Activated naive CD8-positive, alpha-beta T cell (primary cell): ENCODE measurements around the gene SLC25A26.
"Not testable (repeated sequence)": the region's sequence is repeated elsewhere in the genome, so short reads cannot be mapped to it uniquely, and the experiment has no call there.

Experiments
- H3K27ac Mint-ChIP-seq: one replicate; pipeline ENCODE4 v1.8.0; 2021; ENCODE audit warnings: mixed read lengths
- H3K27me3 Mint-ChIP-seq: one replicate; pipeline ENCODE4 v1.8.0; 2021; ENCODE audit warnings: mixed read lengths
- H3K36me3 Mint-ChIP-seq: one replicate; pipeline ENCODE4 v1.8.0; 2021; ENCODE audit warnings: mixed read lengths
- H3K4me1 Mint-ChIP-seq: one replicate; pipeline ENCODE4 v1.8.0; 2021; ENCODE audit warnings: low read depth, mixed read lengths
- H3K4me3 Mint-ChIP-seq: one replicate; pipeline ENCODE4 v1.8.0; 2021; ENCODE audit warnings: mild to moderate bottlenecking, mixed read lengths
- H3K9me3 Mint-ChIP-seq: one replicate; pipeline ENCODE4 v1.8.0; 2021; ENCODE audit warnings: low read depth, mixed read lengths

Gene SLC25A26

DNA sequence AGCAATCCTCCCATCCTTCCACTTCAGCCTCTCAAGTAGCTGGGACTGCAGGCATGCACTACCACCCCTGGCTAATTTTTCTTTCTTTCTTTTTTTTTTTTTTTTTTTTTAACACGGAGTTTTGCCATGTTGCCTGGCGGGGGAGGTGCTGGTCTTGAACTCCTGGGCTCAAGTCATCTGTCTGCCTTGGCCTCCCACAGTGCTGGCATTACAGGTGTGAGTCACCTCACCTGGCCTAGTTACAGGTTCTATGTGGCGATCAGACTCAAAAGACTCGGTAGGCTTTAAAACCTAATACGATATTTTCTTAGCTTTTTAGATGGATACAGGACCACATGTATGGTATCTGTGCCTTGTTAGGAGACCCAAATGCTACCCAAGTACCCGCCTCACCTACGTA lies 14.0 kb upstream of the SLC25A26 start:
- H3K4me3 Mint-ChIP-seq = no peak overlapping the region
- H3K36me3 Mint-ChIP-seq = no peaks in the 10 kb centered on the region
- H3K27me3 Mint-ChIP-seq = peaks cover 3% of the 10 kb centered on the region
- H3K27ac Mint-ChIP-seq = no peak overlapping the region
- no peaks in the 10 kb centered on the region for H3K4me1 Mint-ChIP-seq
- H3K9me3 Mint-ChIP-seq = no peaks in the 10 kb centered on the region

DNA sequence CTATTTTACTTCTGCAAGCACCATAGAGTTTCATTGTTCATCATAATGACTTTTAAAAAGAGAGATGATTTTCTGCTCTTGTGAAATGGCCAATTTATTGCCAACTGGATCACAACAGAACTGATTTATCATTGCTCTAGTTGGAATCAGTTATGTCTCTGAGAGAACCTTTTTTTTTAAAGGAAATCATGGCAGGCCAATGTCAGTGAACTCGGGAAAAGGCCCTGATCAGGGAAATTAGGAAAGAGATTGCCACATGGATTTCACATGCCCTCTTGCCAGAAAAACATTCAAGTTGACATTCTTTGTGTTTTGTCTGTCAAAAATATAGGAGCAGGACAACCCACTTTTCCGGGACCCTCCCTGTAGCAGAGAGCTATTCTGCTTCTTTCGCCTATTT lies 12.6 kb upstream of the SLC25A26 start:
- H3K27ac Mint-ChIP-seq = no peak overlapping the region
- H3K36me3 Mint-ChIP-seq = no peaks in the 10 kb centered on the region
- H3K27me3 Mint-ChIP-seq = peaks cover 3% of the 10 kb centered on the region
- H3K4me3 Mint-ChIP-seq = no peak overlapping the region
- no peaks in the 10 kb centered on the region for H3K9me3 Mint-ChIP-seq
- no peaks in the 10 kb centered on the region for H3K4me1 Mint-ChIP-seq

DNA sequence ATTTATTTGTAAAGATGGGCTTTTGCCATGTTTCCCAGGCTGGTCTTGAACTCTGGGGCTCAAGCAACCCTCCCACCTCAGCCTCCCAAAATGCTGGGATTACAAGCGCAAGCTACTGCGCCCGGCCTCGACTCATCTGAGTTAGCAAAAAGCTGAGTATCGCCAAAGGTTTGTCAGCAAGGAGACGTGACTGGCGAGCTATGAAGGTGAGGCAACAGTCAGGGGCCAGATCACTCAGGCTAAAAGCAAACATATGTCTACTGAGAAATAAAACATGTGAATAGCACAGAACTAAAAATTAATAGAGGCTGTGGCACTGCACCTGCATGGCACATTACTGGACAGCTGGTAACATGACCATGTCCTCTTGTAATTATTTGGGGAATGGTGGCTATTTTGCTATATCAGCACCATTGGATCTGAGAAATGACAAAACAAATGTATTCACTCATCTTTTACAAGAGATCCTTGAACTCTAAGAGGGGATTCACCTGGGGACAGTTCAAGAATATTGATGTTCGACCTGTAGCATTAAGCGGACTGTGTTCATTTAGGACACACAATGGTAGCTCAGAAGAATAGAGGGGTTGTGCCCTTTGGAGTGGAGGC lies 10.0 kb upstream of the SLC25A26 start:
- Mint-ChIP-seq H3K4me3 (no peak overlapping the region), H3K9me3 (no peaks in the 10 kb centered on the region), H3K27me3 (no peaks in the 10 kb centered on the region), H3K4me1 (no peaks in the 10 kb centered on the region), H3K36me3 (no peaks in the 10 kb centered on the region), H3K27ac (no peak overlapping the region)

DNA sequence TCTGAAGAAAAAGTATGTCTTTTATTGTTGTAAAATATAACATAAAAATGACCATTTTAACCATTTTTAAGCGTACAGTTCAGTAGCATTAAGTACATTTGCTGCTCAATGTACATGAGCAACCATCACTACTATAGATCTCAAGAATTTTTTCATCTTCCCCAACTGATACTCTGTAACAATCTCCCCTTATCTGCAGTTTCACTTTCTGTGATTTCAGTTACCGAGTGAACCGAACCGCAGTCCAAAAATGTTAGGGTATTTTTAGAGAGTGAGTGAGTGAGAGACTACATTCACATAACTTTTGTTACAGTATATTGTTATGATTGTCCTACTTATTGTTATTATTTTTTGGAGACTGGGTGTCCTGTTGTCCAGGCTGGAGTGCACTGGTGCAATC lies 9.0 kb upstream of the SLC25A26 start:
- H3K36me3 Mint-ChIP-seq = no peaks in the 10 kb centered on the region
- no peak overlapping the region for H3K27ac Mint-ChIP-seq
- peaks cover 1% of the 10 kb centered on the region for H3K27me3 Mint-ChIP-seq
- no peaks in the 10 kb centered on the region for H3K9me3 Mint-ChIP-seq
- H3K4me3 Mint-ChIP-seq = no peak overlapping the region
- H3K4me1 Mint-ChIP-seq = no peaks in the 10 kb centered on the region

DNA sequence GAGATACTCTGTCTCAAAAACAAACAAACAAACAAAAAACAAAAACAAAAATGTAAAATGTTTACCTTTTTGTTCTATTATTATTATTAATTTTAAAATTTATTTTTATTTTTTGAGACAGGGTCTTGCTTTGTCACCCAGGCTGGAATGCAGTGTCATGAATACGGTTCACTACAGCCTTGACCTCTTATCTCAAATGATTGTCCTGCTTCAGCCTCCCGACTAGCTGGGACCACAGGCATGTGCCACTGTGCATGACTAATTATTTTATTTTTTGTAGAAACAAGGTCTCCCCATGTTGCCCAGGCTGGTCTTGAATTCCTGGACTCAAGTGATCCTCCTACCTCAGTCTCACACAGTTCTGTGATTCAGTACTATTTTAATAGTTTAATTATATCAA lies 5.7 kb upstream of the SLC25A26 start:
- H3K9me3 Mint-ChIP-seq = no peaks in the 10 kb centered on the region
- peaks cover 1% of the 10 kb centered on the region for H3K27me3 Mint-ChIP-seq
- no peak overlapping the region for H3K4me3 Mint-ChIP-seq
- no peak overlapping the region for H3K27ac Mint-ChIP-seq
- H3K36me3 Mint-ChIP-seq = no peaks in the 10 kb centered on the region
- peaks cover 8% of the 10 kb centered on the region for H3K4me1 Mint-ChIP-seq

DNA sequence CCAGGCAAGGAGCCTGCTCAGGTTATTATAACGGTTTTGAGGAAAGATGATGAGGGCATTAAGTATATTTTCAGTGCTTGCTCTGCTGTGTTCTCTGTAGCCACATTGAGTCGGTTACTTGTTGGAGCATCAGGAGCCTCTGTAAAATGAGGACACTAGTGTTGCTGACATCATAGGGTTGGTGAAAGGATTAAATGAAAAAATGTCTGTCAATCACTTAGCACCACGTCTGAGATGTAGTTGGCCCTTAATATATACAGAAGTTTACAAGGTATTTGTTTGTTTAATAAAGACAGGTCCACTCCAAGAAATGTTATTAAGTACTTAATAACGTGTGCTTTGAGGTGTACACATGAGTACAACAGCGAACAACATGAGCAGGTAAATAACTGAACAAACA lies 735 bp upstream of the SLC25A26 start:
- peaks cover 10% of the 10 kb centered on the region for H3K36me3 Mint-ChIP-seq
- no peaks in the 10 kb centered on the region for H3K9me3 Mint-ChIP-seq
- peak overlapping the region; percentile 97 for H3K4me3 Mint-ChIP-seq
- H3K27me3 Mint-ChIP-seq = peaks cover 1% of the 10 kb centered on the region
- no peak overlapping the region for H3K27ac Mint-ChIP-seq
- H3K4me1 Mint-ChIP-seq = peaks cover 44% of the 10 kb centered on the region

DNA sequence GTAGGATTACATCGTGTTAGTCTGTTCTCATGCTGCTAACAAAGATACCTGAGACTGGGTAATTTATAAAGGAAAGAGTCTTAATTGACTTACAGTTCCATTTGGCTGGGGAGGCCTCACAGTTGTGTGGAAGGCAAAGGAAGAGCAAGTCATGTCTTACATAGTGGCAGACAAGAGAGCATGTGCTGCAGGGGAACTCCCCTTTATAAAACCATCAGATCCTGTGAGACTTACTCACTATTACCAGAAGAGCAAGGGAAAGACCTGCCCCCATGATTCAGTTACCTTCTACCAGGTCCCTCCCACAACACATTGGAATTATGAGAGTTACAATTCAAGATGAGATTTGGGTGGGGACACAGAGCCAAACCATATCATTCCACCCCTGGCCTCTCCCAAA lies 3.4 kb downstream of the SLC25A26 start:
- Mint-ChIP-seq H3K4me3 (peak overlapping the region; percentile 25), H3K27ac (peak overlapping the region; percentile 87), H3K4me1 (peaks cover 65% of the 10 kb centered on the region), H3K9me3 (no peaks in the 10 kb centered on the region), H3K27me3 (no peaks in the 10 kb centered on the region), H3K36me3 (peaks cover 24% of the 10 kb centered on the region)

DNA sequence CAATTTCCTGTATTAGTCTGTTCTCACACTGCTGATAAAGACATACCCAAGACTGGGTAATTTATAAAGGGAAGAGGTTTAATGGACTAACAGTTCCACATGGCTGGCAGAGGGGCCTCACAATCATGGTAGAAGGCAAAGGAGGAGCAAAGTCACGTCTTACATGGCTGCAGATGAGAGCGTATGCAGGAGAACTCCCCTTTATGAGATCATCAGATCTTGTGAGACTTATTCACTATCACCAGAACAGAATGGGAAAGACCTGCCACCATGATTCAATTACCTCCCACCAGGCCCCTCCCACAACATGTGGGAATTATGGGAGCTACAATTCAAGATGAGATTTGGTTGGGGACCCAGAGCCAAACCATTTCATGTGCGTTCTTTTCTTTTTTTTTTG lies 5.3 kb downstream of the SLC25A26 start:
- Mint-ChIP-seq H3K36me3 (peaks cover 29% of the 10 kb centered on the region), H3K4me1 (peaks cover 64% of the 10 kb centered on the region)
- H3K27ac Mint-ChIP-seq = not testable (repeated sequence)

DNA sequence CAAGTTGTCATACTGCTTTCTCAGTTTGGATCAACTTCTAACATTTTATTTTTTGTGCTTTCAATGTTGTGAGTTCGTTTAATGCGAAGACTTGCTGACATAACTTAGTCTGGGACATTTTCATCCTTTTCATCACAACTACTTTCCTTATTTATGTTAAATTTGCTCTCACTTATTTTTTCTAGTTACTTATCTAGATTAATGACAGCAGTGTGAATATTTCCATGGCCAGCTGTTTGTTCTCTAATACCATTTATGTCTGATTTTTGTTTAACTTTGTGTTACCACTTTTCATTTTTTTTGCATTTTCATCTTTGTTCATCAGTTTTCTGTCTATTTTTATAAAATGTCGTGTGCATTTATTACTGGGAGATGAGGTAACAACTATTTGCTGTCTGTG lies 6.2 kb downstream of the SLC25A26 start:
- H3K27me3 Mint-ChIP-seq = no peaks in the 10 kb centered on the region
- no peaks in the 10 kb centered on the region for H3K9me3 Mint-ChIP-seq
- peaks cover 57% of the 10 kb centered on the region for H3K4me1 Mint-ChIP-seq
- no peak overlapping the region for H3K27ac Mint-ChIP-seq
- no peak overlapping the region for H3K4me3 Mint-ChIP-seq
- H3K36me3 Mint-ChIP-seq = peaks cover 29% of the 10 kb centered on the region

More for the DNA sequence above, 5.3 kb downstream of the SLC25A26 start:
- not testable (repeated sequence) for H3K9me3 Mint-ChIP-seq, H3K4me3 Mint-ChIP-seq, H3K27me3 Mint-ChIP-seq

DNA sequence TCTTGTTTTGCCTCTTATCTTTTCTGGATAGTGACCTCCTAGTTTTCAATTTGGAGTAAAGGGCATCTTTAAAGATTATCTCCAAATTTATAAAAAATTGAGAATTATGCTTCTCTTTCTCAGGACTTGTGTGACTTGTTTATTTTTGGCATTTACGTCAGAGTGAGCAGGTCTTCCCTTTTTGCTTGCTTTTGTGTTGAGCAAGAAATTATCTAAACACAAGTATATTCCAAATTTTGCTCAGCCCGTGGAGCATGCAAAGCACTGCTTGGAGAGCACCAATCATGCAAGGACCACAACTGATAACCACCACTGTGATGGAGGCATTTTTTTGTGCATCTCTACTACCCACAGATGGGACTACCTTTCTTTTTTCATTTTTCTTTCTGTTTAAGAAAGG lies 7.1 kb downstream of the SLC25A26 start:
- Mint-ChIP-seq H3K36me3 (peaks cover 35% of the 10 kb centered on the region), H3K27me3 (no peaks in the 10 kb centered on the region), H3K4me1 (peaks cover 59% of the 10 kb centered on the region), H3K27ac (no peak overlapping the region), H3K9me3 (no peaks in the 10 kb centered on the region), H3K4me3 (no peak overlapping the region)

DNA sequence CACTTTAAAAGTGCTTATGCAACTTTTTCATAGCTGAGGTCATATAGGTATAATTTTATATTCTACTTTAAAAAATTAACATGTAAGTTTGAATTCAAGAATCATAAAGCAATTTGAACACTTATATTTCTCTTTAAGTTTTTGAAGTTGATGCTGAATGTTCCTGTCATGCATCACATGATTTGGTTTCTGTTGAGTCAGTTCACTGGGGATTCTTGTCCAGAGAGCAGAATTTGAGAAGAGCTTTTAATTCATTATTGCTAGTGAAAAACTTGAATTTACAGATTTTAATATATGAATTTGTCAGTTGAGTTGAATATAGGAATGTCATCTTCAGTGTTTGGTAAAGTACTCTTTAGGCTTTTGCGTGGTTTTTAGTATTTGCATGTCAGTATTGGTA lies 7.9 kb downstream of the SLC25A26 start:
- Mint-ChIP-seq H3K36me3 (peaks cover 34% of the 10 kb centered on the region), H3K4me1 (peaks cover 52% of the 10 kb centered on the region)

DNA sequence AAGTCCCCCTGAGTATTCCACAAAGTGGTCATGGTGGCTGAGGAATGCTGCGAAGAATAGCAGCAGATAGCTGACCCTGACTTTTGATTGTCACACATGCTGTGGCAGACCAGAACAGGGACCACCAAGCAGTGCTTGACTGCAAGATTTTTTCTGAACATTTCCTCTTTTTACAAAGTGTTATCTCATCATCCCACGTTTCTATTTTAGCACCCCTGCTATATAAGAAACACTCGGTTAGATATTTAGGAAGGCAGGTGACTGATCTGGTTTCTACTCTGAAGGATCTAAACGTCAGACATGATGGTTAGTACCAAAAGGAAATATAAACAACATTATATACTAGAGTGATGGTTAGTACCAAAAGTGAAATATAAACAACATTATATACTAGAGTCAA lies 9.1 kb downstream of the SLC25A26 start:
- Mint-ChIP-seq H3K27ac (peak overlapping the region; percentile 64), H3K27me3 (no peaks in the 10 kb centered on the region), H3K4me3 (no peak overlapping the region), H3K4me1 (peaks cover 42% of the 10 kb centered on the region), H3K9me3 (peaks cover 2% of the 10 kb centered on the region), H3K36me3 (peaks cover 29% of the 10 kb centered on the region)

More for the DNA sequence above, 7.9 kb downstream of the SLC25A26 start:
- no peak overlapping the region for H3K4me3 Mint-ChIP-seq
- no peak overlapping the region for H3K27ac Mint-ChIP-seq
- no peaks in the 10 kb centered on the region for H3K9me3 Mint-ChIP-seq
- no peaks in the 10 kb centered on the region for H3K27me3 Mint-ChIP-seq

DNA sequence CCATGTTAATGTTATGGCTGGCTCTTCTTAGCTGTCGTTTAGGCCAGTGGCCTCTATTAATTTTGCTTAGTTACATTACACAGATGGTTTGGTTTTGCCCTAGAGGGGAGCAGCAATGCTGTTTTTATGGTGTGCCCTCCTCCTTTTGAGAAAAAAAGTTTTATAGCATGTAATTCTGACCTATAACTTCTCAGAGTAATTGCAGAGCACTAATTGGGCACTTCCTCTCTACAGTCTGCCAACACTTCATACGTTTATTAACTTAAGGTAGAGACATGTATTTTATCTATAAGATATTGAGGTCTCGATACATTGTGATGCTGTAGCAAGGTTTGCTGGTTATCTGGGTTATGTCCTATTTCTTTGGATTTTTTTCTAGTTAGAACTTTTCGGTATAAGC lies 12.2 kb downstream of the SLC25A26 start:
- Mint-ChIP-seq H3K36me3 (peaks cover 31% of the 10 kb centered on the region), H3K27ac (no peak overlapping the region), H3K4me1 (peaks cover 23% of the 10 kb centered on the region), H3K27me3 (no peaks in the 10 kb centered on the region), H3K9me3 (peaks cover 13% of the 10 kb centered on the region), H3K4me3 (no peak overlapping the region)

DNA sequence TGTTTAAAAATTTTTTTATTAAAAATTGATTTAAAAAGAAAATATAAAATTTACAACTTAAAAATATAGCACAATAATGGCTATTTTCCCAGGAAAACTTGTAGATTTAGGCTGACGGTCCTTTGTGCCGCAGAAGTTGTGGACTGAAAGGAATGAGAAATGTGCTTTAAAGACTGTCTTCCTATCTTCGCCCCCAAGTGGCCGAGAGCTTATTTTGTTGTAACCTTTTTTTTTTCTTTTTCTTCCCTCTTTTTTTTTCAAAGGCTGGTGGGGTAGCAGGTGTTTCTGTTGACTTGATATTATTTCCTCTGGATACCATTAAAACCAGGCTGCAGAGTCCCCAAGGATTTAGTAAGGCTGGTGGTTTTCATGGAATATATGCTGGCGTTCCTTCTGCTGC lies 15.5 kb downstream of the SLC25A26 start:
- Mint-ChIP-seq H3K36me3 (peaks cover 41% of the 10 kb centered on the region), H3K9me3 (peaks cover 26% of the 10 kb centered on the region), H3K27ac (no peak overlapping the region), H3K27me3 (no peaks in the 10 kb centered on the region), H3K4me3 (no peak overlapping the region), H3K4me1 (peaks cover 11% of the 10 kb centered on the region)

DNA sequence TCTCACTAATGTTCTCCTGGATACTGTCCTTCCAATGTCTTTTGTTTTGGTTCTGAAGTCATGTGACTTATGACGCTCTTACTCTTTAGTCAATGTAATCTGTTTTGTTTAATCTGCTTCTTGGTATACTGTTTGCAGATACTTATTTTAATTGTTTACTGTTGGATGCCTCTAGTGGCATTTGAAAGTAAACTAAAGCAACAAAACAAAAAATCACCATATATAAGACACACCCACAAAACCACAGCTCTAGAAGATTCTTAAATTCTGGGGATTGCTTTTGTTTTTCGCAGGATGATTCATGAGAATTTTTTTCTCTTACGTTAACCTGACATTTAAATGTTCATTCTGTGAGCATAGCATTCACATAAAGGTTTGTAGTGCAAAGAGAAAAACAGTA lies 16.8 kb downstream of the SLC25A26 start:
- Mint-ChIP-seq H3K36me3 (peaks cover 43% of the 10 kb centered on the region), H3K27ac (no peak overlapping the region), H3K4me3 (no peak overlapping the region), H3K27me3 (no peaks in the 10 kb centered on the region), H3K9me3 (peaks cover 26% of the 10 kb centered on the region), H3K4me1 (peaks cover 15% of the 10 kb centered on the region)

DNA sequence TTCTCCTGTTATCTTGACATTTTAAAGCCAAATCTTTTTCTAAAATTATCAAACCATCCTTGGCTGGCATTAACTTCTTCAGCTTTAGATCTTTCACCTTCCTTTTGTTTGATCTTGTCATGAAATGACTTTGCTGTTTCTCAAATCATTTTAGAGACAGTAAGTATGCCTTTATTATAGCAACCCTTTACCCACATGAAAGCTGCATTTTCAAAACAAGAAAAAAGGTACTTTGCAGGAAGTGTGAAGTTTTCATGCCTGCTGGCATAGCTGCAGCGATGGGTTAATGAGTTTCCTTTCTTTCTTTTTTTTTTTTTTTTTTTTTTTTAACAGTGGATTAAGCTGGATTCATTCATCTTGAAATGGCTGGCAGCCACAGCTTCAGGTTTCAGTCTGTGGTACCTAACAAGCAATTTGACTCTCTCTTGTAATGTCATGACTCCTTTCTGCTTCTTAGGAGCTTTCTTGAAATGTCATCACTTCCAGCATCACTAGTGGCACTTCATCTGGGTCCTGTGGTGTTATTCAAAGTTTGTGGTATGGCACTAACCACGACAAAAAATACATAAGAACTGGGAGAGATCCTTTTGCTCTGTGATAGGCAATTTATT lies 18.8 kb downstream of the SLC25A26 start:
- Mint-ChIP-seq H3K27ac (peak overlapping the region; percentile 77), H3K4me1 (peaks cover 14% of the 10 kb centered on the region), H3K4me3 (no peak overlapping the region), H3K36me3 (peaks cover 51% of the 10 kb centered on the region), H3K9me3 (peaks cover 26% of the 10 kb centered on the region), H3K27me3 (no peaks in the 10 kb centered on the region)
